OCI-M1 (cell line): ENCODE data around the gene DOP1B.

ENCODE experiments used
- DNase-seq: peaks from one replicate; lab custom pipeline; 2025; lab: John Stamatoyannopoulos, UW

Gene DOP1B

DNA sequence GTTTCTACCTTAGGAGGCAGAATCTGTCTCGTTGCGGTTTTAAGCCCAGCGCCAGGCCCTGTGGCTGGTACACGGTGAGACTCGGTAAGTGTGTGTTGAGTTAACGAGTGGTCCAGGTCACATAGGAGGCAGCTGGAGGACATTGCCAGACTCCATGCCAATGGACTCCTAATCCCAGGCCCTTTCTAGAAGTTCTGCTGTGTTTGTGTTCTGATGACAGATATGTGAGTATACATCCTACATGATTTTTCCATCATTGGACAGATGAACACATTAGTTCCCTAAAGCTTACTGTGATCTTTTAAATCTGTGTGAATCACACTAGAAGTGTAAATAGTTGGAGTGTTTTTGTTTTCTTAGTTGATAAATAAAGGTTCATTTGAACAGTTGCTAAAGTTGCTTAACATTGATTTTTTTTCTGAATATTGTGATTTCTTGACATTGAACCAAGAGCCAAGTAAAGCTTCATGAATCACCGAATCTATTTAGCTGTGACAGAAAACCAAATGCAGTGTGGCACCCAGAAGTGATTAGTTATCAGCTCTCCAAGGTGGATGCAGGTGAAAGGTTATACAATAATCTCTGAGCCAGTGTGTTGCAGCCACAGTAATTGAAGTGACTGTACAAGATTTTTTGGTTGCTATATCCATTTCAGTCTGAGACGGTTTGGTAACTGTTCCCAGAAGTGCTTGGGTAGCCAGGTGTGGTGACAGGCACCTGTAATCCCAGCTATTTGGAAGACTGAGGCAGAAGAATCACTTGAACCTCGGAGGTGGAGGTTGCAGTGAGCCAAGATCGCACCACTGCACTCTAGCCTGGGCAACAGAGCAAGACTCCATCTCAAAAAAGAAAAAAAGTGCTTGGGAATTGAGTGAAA, 46.3 kb downstream of the DOP1B start:
- no peak for DNase-seq

GRCh38 chr21:36203603-36203889, 46.9 kb downstream of the DOP1B start:
- DNase-seq: no peak

DNA sequence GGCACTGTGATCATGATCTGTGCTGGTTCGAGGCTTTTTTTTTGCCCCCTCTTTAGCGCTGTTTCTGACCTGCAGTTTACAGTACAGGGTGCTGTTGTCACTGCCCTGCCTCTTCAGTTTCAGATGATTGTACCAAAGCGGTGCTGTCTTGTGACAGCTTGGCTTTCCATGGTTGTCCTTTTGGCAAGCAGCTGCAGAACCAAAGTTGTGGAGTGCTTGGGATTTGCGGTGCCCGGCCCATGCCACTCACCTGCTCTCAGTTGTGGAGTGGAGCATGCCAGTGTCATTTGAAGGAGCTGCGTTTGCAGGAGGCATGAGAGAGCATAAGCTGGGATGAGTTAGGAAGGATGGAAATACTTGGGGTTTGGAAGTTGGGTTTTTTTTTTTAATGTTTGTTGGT, 48.4 kb downstream of the DOP1B start:
- DNase-seq: no peak

- no peak for DNase-seq
Observed at GRCh38 chr21:36205962-36206361, 49.3 kb downstream of the DOP1B start.
